ENCODE data around the gene NOXRED1. TPM values are rescaled to one million over a fixed set of nuclear protein-coding genes. Genes with fewer than 3 reads are reported as not detected.

Gene NOXRED1, protein sequence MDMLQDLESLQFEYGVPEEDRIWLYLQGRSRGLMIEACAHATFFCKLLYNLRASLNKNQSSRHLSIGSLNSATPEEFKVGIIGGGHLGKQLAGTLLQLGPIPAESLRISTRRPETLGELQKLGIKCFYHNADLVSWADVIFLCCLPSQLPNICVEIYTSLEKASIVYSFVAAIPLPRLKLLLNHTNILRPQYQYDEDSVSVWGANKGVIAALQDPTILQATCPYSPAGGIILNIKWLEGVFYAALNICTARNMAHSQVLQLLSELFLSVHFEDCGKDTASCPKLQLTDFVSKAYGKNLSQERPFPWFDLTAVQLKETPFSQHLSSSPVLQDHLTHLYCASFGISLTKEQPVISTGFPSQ
- 0.26 TPM for polyA plus RNA-seq (2012; ENCODE audit: insufficient read length, low read depth)

DNA sequence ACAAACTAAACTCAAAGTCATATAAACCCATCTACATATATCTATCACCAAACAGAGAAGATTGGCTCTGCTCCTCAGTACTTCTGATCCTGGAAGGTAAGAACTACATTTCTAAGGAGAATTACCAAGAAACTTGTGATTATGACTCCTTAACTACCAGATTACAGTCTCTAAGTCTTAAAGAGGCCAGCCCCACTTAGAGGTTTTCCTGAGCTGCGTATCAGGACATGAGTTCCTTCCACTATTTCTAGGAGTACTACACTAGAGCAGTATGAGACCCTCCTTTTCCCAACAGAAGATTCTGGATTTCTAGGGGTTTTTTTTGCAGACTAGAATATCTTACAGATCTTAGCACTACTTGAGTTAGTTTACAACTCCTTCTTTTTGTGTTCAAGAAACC lies at the start of gene NOXRED1:
Gene NOXRED1 (minus strand): TSS at position 101 of the 400 bp plus-strand sequence. CDS start 634 bp downstream, outside the sequence.
- TF ChIP-seq, protein P1, sequence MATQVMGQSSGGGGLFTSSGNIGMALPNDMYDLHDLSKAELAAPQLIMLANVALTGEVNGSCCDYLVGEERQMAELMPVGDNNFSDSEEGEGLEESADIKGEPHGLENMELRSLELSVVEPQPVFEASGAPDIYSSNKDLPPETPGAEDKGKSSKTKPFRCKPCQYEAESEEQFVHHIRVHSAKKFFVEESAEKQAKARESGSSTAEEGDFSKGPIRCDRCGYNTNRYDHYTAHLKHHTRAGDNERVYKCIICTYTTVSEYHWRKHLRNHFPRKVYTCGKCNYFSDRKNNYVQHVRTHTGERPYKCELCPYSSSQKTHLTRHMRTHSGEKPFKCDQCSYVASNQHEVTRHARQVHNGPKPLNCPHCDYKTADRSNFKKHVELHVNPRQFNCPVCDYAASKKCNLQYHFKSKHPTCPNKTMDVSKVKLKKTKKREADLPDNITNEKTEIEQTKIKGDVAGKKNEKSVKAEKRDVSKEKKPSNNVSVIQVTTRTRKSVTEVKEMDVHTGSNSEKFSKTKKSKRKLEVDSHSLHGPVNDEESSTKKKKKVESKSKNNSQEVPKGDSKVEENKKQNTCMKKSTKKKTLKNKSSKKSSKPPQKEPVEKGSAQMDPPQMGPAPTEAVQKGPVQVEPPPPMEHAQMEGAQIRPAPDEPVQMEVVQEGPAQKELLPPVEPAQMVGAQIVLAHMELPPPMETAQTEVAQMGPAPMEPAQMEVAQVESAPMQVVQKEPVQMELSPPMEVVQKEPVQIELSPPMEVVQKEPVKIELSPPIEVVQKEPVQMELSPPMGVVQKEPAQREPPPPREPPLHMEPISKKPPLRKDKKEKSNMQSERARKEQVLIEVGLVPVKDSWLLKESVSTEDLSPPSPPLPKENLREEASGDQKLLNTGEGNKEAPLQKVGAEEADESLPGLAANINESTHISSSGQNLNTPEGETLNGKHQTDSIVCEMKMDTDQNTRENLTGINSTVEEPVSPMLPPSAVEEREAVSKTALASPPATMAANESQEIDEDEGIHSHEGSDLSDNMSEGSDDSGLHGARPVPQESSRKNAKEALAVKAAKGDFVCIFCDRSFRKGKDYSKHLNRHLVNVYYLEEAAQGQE (IDR thresholded peaks at IDR 0.05; ENCODE audit: insufficient read depth in 1 of 2, low read depth in 2 of 2, low read length in 2 of 2), result no peak
- no peak for TF ChIP-seq TAF1 (IDR thresholded peaks at IDR 0.05; ENCODE audit: borderline replicate concordance, insufficient read depth, low read length)
- no peak for TF ChIP-seq SIN3A (IDR thresholded peaks at IDR 0.05; ENCODE audit: borderline replicate concordance, insufficient read depth, low read length)
- TF ChIP-seq POLR2AphosphoS5 (IDR thresholded peaks at IDR 0.05; ENCODE audit: low read depth, low read length), result no peak
- no peak for TF ChIP-seq FOXP2 (optimal IDR thresholded peaks at IDR 0.05; ENCODE audit: borderline replicate concordance, extremely low read depth, extremely low read length, insufficient read depth)

DNA sequence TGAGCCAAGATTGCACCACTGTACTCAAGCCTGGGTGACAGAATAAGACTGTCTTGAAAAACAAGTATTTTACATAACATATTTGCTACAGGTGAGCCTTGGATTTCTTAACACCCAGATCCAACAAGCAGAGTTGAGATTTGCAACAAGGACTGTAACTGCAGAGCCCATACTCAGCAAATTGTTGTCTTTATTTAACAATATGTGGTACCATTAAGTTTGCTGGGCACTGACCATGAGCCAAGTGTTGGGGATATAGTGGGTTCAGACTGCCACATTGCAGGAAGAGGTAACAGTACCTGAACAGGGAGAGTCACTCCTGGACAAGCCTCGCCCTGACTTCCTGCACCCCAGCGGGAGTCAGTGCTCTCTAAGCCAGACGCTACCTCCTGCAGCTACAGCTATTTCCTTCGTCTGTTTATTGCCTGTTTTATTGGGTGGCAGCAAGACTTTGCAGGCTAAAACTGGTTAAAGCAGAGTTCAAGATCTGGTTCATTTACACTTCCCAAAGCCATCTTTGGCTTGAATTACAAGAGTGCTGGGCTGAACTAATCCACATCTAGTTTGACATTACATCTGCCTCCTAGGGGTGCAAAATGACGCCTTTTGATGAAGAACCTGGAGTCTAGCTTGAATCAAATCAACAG lies 47.0 kb upstream of the NOXRED1 start:
- TF ChIP-seq TAF1 (IDR thresholded peaks at IDR 0.05; ENCODE audit: borderline replicate concordance, insufficient read depth, low read length) (no peak), POLR2AphosphoS5 (IDR thresholded peaks at IDR 0.05; ENCODE audit: low read depth, low read length) (no peak; the same call in 1 of the 2 replicates), FOXP2 (optimal IDR thresholded peaks at IDR 0.05; ENCODE audit: borderline replicate concordance, extremely low read depth, extremely low read length, insufficient read depth) (no peak), SIN3A (IDR thresholded peaks at IDR 0.05; ENCODE audit: borderline replicate concordance, insufficient read depth, low read length) (no peak)
- TF ChIP-seq, protein P1 (IDR thresholded peaks at IDR 0.05; ENCODE audit: insufficient read depth in 1 of 2, low read depth in 2 of 2, low read length in 2 of 2), result no peak

DNA sequence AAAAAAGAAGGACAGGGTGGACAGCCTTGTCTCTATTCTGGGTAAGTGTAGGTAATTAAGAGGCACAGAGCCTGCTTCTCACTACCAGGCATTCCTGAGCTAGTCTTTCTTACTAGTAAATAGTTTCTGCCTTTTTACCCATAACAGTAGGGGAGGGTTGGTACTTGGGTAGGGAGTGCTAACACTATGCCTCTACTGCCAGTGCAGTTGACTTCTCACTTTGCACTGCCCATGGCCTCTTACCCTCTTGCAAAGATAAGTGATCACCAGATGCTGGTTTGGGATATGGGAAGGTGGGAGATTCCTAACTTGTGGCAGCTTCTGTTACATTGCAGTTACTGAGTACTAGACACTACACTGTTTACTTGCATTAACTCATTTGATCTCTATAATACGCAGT lies 46.2 kb upstream of the NOXRED1 start:
- TF ChIP-seq TAF1 (IDR thresholded peaks at IDR 0.05; ENCODE audit: borderline replicate concordance, insufficient read depth, low read length) (no peak), POLR2AphosphoS5 (IDR thresholded peaks at IDR 0.05; ENCODE audit: low read depth, low read length) (0 out of 2 replicates have a peak, but pooled peaks have one; percentile 4)

DNA sequence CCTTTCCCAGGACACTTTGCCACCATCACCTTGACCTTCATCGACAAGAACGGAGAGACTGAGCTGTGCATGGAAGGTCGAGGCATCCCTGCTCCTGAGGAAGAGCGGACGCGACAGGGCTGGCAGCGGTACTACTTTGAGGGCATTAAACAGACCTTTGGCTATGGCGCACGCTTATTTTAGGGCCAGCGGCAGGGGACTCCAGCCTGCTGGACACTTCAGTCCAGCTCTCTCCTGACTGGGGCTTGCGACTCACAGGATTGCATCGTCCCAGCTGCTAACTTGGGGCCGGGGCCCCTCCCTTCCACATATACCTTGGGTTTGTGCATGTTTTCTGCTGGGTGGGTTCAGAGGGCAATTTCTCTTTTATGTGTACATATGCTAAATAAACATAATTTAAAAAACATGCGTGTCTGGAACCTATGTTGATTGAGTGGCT lies 45.8 kb upstream of the NOXRED1 start:
- no peak for TF ChIP-seq TAF1 (IDR thresholded peaks at IDR 0.05; ENCODE audit: borderline replicate concordance, insufficient read depth, low read length)
- TF ChIP-seq, protein P1 (IDR thresholded peaks at IDR 0.05; ENCODE audit: insufficient read depth in 1 of 2, low read depth in 2 of 2, low read length in 2 of 2), result no peak
- TF ChIP-seq POLR2AphosphoS5 (IDR thresholded peaks at IDR 0.05; ENCODE audit: low read depth, low read length), result no peak
- no peak for TF ChIP-seq SIN3A (IDR thresholded peaks at IDR 0.05; ENCODE audit: borderline replicate concordance, insufficient read depth, low read length)
- TF ChIP-seq FOXP2 (optimal IDR thresholded peaks at IDR 0.05; ENCODE audit: borderline replicate concordance, extremely low read depth, extremely low read length, insufficient read depth), result no peak

DNA sequence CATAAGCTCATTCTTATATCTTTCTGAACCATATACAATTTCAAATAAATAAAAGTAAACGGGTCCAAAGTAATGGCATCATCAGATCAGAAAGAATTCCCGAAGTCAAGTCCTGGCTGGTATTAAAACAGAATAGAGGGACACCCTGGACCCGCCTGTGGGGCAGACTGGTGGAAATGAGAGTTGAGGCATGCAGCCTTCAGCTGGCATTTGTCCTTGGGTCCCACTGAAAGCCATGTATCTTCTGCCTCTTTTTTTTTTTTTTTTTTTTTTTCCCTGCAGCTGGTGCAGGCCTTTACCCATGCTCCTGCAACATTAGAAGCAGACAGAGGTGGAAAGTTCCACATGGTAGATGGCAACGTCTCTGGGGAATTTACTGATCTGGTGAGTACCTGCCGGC lies 44.5 kb upstream of the NOXRED1 start:
- no peak for TF ChIP-seq TAF1 (IDR thresholded peaks at IDR 0.05; ENCODE audit: borderline replicate concordance, insufficient read depth, low read length)
- TF ChIP-seq, protein P1 (IDR thresholded peaks at IDR 0.05; ENCODE audit: insufficient read depth in 1 of 2, low read depth in 2 of 2, low read length in 2 of 2), result no peak
- no peak for TF ChIP-seq SIN3A (IDR thresholded peaks at IDR 0.05; ENCODE audit: borderline replicate concordance, insufficient read depth, low read length)
- TF ChIP-seq FOXP2 (optimal IDR thresholded peaks at IDR 0.05; ENCODE audit: borderline replicate concordance, extremely low read depth, extremely low read length, insufficient read depth), result no peak
- TF ChIP-seq POLR2AphosphoS5 (IDR thresholded peaks at IDR 0.05; ENCODE audit: low read depth, low read length), result no peak
